GM18507 (cell line): Measurements from ENCODE around the gene CDK13.
"Not testable (repeated sequence)": the region's sequence is repeated elsewhere in the genome, so short reads cannot be mapped to it uniquely, and the experiment has no call there.

ENCODE experiments used
- DNase-seq: peaks from one replicate; pipeline ENCODE4 v3.0.0; 2011; ENCODE audit warnings: low read depth; ENCODE audit not compliant: insufficient read length; ENCODE audit errors: extremely low spot score
- FAIRE-seq: peaks from 2 replicates; lab custom pipeline; 2011; peaks lifted over from hg19 to GRCh38; lab: Jason Lieb, UNC

CDK13 gene

DNA sequence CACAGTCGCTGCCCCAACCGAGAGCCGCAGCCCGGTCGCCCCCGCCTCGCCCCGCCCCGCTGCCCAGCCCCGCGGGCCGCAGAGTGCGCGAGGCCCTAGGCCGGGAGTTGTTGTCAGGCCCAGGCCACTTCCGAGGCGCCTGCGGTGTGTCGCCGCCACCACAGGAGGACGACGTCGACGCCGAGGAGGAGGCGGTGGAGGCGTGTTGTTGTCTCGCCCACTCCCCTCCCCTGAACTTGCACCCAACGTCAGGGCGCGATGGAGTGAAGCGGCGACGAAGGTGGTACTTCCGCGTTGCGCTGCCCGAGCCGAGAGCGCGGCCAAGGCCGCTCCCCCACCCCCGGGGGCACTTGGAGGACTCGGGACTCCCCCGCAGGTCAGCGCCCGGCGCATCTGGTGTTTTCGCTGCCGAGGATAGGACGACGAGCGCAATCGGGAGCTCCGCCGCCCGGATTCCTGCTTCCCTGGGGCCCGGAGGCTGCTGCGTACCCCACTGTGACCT is at the start of gene CDK13:
Gene CDK13 (plus strand): TSS at position 286 of the 502 bp plus-strand sequence. CDS start 386 bp downstream, outside the sequence.
- DNase-seq (peak; percentile 64), FAIRE-seq (no peak)

DNA sequence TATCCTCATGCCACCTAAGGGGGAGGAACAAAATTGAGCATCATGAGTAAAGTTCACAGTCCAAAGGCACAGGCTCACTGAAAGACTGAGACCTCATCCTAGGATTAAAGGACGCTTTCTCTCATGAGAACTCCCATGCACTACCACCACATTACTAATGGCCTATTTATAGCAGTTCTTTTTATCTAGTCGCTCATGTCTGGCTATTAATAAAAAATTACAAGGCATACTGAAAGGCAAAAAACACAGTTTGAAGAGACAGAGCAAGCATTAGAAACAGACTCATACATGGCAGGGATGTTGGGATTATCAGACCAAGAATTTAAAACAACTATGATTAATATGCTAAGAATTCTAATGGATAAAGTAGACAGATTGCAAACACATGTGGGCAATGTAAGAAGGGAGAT is 46.0 kb upstream of the CDK13 start:
- DNase-seq (no peak), FAIRE-seq (no peak)

DNA sequence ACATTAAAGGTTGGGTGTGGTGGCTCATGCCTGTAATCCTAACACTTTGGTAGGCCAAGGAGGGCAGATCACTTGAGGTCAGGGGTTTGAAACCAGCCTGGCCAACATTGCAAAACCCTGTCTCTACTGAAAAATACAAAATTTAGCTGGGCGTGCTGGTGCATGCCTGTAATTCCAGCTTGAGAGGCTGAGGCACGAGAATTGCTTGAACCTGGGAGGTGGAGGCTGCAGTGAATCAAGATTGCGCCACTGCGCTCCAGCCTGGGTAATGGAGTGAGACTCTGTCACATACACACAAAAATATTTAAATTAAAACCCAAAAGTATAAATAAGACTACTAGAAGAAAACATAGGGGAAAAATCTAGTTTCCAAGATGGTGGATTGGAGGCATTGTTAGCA is 41.9 kb upstream of the CDK13 start:
- FAIRE-seq (no peak), DNase-seq (no peak)

DNA sequence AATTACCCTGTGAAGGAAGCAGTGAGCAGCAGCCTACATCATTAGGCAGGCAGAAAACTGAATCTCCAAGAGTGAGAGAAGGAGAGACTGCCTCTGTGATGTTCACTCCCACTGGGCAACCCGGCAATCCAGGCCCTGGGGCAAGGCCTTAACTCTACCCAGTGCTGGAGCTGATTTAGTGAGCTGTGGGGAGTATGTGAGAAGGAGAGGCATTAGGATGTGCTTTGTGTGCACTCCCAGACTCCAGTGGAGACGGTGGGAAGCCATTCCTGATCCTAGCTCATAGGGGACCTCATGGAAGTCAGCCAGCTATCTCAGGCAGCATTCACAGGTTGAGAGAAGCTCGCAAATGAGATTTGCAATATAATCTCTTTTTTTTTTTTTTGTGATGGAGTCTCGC is 41.1 kb upstream of the CDK13 start:
- no peak for FAIRE-seq
- DNase-seq: no peak

DNA sequence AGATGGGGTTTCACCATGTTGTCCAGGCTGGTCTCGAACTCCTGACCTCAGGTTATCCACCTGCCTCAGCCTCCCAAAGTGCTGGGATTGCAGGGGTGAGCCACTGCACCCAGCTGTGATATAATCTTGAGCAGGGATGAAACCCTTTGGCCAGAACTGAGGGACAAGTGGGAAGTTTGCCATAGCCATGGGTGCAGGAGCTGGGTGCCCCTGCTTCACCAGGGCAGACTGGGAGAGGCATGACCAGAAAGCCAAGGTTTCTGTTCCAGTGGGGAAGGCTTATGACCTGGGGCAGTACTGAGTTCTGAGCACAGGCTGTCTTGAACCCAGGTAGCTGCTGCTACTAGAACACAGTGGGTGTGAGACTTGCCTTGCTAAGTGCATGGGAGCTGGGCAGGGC is 40.5 kb upstream of the CDK13 start:
- DNase-seq (no peak), FAIRE-seq (no peak)

DNA sequence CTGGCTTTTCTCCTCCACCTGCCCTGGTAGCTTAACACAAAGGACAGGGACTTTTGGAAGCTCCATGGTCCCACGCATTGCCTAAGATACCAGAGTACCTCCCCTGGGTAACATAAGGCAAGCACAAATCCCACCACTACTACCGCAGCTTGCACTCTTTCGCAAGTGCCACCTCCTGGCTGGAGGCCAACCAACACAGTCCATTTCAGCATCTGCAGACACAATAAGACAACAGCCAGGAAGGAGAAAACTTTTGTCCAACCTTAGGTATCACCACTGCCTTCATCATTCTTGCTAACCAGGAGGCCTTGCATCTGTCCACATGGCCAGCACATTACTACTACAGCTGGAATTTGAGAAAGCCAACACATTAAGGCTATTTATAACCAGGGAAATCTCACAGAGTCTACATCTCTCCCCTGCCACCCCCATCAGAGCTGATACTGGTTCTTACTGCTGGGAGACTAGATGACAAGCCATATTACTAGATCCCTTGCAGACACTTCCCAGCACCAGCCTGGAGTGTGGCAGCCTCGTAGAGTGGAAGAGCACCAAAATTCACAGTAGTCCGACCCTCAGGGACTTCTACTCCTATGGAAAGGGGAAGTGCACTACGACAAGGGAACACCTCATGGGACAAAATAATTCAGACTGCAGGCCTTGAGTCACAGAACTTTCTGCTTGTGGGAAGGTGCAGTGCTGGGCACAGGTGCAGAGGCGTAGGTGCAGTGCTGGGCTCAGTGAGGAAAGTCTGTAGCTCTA is 39.8 kb upstream of the CDK13 start:
- DNase-seq (no peak), FAIRE-seq (no peak)

DNA sequence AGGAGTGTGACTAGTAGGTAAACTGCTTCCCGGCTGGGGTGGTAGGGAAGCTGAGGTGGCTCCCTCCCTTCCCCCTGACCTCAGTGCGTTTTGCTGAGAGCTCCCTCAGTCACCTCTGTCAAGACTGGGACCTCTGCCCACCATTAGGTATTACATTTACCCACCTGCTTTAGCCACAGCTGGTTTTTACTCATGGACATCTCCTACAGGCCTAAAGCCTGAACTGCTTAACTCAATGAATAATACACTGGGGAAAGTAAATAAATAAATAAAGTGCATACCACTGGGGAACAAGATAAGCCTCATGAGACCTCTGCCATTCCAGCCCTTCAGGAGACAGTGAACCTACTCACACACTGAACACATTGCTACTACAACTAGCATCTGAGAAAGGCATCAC is 38.9 kb upstream of the CDK13 start:
- no peak for FAIRE-seq
- DNase-seq: no peak

DNA sequence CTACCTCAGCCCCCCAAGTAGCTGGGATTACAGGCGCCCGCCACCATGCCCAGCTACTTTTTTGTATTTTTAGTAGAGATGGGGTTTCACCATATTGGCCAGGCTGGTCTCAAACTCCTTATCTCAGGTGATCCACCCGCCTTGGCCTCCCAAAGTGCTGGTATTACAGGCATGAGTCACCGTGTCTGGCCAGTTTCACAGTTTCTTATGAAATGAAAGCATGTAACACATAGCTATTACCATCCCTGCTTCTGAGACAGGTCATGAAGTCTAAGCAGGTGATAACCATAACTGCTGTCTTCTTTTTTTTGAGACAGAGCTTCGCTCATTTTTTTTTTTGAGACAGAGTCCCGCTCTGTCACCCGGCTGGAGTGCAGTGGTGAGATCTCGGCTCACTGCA is 34.2 kb upstream of the CDK13 start:
- FAIRE-seq, DNase-seq: not testable (repeated sequence)

DNA sequence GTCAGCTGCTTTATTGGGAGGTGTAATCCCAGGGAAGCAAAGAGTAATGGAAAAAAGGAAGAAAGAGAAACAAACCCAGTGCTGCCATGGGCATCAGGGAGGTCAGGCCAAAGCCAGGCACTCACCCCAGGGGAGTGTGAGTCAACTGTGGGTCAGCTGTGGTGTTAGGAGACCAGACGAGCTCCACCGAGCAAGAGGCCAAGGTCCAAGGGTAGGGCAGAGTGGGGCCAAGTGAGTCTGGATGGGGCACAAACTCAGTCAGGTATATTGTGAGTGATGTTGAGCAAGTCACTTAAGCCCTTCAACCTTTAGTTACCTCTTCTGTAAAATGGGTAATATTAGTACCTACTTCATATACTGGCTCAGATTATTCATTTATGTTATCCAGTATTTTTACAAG is 30.4 kb upstream of the CDK13 start:
- FAIRE-seq (no peak), DNase-seq (no peak)

DNA sequence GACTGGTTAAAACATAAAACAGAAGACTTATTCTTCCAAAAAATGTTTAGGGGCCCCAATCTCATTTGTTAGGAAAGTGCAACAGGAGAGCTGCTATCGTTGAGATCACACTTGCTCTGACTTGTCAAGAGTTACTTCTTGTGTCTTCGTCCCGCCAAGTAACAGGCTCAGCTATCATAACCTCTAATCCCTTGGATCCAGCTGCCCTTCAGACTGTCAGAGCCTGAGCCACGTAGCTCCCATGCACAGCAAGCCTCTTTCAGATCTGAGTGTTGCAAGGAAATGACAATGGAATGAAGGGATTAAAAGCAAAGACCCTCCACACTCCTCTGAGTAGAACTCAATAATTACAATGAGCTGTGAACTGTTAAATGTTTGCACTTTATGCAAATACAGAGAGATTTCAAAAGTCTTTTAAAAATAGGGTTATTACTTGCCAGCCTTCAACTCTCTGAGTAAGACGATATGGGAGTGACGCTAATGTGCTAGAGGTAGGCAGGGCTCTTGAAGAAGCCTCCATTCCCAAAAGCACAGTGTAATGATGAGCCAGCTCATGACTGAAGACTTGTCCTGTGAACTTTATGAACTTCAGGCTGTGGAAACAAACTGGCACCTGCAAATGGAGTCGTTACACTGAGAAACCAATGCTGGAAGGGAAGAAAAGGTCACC is 28.4 kb upstream of the CDK13 start:
- FAIRE-seq (no peak), DNase-seq (no peak)

DNA sequence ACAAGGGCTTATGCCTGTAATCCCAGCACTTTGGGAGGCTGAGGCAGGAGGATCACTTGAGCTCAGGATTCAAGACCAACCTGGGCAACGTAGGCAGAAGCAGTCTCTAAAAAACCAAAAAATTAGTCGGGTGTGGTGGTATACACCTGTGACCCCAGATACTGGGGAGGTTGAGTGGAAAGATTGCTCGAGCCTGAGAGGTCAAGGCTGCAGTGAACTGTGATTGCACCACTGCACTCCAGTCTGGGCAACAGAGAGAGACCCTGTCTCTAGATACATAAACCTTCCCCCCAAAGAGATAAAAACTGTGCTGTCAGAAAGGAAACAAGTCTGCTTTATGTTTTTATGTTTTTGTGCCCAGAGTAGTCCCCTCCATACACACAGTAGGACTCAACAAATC is 27.5 kb upstream of the CDK13 start:
- DNase-seq (no peak), FAIRE-seq (no peak)

DNA sequence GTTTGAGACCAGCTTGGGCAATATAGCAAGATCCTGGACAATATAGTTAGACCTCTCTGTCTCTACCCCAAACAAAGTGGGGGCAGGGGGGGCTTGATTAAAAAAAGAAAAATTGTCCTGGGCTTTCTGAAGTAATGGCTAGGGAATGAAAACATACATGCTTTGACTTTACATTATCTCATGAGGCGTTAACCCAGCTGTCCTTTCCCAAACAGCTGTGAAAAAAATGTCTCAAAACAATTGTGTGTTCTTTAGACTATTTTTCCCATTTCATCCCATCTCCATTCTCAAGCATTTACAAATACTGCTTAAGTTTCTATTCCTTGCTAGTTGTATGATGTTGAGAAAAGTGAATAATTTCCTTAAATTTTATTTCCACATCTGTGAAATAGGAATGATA is 27.0 kb upstream of the CDK13 start:
- no peak for FAIRE-seq
- no peak for DNase-seq

DNA sequence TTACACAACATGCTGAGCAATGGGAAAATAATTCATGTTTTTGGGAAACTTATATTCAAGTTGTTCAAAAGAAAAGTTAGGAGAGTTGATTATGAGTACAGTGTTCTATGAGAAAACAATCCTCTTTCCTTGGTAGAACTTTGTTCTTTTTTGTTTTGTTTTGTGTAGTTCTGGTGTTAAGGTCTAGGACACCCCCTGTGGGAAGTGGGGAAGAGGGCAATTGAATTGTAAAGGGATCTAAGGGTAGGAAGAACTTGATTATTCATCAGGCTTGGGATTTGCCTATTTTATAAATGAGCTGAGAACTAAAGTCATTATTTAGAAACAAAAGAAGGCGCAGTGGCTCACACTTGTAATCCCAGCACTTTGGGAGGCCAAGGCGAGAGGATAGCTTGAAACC is 25.9 kb upstream of the CDK13 start:
- no peak for FAIRE-seq
- DNase-seq: no peak

DNA sequence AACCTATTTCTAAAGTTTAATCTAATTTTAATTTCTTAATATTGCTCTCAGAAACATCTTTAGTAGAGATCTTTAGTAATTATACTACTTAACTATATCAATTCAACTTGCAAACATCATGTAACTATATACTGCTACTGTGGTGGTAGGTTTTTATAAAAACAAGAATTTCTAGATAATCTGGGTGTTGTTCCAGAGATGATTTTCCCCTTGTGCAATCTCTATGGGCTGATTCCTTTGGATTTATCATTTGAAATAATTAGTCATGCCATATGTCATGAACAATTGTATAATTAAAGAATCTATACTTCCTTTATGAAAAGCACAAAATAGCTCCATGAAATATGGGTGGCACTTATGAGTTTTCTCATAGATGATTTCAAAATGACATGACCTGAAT is 23.9 kb upstream of the CDK13 start:
- FAIRE-seq (no peak), DNase-seq (no peak)

DNA sequence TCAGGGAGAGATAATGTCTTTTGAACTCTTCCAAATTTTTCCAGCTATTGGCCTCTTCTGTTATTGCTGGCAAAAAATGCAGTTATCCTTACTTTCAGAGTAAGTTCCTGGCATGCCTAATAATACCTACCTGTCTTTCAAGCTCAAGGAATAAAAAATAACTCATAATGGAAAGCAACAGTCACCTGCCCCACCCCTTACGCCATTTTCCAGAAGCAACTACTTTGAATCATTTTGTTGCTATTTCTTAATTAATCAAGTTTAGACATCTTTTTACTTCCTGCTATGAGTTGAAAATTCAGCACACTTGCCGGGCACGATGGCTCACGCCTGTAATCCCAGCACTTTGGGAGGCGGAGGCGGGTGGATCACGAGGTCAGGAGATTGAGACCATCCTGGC is 23.0 kb upstream of the CDK13 start:
- FAIRE-seq: no peak
- no peak for DNase-seq

DNA sequence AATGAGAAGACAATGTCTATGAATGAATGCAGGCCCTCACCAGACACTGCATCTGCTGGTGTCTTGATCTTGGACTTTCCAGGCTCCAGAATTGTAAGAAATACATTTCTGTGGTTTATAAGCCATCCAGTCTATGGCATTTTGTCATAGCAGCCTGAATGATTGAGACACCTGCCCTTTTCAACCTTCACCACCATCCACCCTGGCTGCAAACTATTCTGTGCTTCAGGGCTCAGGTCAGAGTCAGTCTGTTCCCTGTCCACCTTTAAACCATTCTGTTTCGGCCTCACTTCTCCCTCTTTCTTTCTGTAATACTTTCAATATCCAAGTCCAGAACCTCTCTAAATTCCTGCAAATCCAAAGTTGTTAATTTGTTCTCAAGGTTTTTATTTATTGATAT is 15.9 kb upstream of the CDK13 start:
- FAIRE-seq: no peak
- no peak for DNase-seq

DNA sequence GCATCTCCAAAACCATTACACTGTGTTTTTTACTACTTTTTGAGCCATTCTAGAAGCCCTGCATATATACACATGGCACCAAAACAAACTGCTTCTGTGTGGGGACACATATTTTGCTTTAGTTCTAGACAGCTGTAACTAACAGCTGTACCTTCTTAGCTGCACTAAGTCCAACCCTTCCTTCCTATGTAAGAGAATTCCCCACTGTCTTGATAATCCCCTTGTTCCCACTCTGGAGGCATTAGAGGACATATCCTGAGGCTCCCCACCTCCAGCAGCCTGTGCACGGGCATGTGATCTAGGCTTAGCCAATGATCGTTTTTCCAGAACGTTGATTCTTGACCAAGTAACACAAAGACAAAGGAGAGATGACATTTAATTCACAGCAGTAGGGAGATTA is 13.3 kb upstream of the CDK13 start:
- DNase-seq (no peak), FAIRE-seq (no peak)

DNA sequence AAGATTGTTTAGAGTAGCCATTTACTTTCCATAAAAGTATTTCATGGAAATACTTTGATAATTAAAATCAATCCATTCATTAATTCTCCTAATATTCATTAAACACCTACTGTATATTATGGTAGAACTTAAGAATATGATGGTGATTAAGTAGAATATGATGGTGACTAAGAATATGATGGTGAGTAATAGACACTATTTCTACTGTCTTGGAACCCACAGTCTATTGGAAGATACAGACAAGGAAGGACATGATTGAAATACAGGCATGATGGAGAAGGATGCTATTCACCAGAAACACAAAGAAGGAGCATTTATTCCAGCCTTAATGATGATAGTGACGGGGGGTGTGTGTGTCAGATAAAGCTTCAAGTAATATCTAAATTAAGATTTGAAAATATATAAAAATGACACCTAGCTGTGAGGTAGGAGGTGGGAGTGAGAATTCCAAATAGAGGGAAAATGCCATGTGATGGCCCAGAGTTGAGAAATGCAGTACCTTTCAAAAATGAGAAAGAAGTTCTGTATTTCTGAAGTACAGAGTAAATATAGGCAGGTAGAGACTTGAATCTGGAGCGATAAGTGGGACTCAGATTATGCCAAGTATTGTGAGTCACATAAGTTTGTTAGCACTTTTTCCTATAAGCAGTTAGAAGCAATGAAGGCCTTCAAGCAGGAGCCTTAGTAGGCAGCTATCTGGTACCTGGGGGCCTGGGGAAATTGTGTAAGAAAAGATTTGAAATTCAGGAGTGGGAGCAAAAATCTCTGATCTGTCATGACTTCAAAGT is 12.5 kb upstream of the CDK13 start:
- no peak for FAIRE-seq
- no peak for DNase-seq

DNA sequence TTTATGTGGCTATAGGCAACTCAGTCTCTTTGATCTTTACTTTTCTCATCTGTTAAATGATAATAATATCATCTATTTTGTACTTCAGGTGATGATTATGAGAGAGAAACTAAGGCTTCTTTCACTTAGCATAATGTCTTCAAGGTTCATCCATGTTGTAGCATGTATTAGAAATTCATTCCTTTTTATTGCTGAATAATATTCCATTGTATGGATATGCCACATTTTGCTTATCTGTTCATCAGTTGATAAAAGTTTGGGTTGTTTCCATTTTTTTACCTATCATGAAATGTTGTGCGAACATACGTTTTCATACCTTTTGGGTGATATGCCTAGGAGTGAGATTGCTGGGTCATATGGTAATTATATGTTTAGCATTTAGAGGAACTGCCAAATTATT is 7.2 kb upstream of the CDK13 start:
- FAIRE-seq (no peak), DNase-seq (no peak)

DNA sequence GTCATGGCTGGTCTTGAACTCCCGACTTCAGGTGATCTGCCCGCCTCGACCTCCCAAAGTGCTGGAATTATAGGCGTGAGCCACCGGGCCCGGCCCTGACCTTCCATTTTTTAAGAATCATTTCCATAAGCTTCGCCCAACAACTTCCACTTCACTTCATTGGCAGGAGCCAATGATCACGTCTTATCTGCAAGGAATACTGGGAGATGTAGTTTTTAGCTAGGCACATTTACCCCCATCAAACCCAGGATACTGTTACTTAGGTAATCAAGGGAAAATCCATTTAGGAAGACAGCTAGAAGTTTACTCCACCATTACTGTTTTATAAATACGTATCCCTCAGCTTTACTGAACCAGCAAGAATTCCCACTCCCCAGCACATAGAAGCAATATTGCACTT is 3.4 kb upstream of the CDK13 start:
- no peak for FAIRE-seq

More for the DNA sequence above, 3.4 kb upstream of the CDK13 start:
- no peak for DNase-seq
